ENCODE measurements around the gene TIAM2.

Gene TIAM2

GRCh38 chr6:155152211-155153076, 157.3 kb downstream of the TIAM2 start:
- H3K27ac Mint-ChIP-seq = no peak overlapping the region
- peaks cover 8% of the 10 kb centered on the region for H3K36me3 Mint-ChIP-seq (ENCODE audit: low read depth)
- no peak overlapping the region for H3K4me3 Mint-ChIP-seq
- H3K4me1 Mint-ChIP-seq = peaks cover 16% of the 10 kb centered on the region
- TF ChIP-seq CTCF (IDR thresholded peaks at IDR 0.05; ENCODE audit: unreplicated experiment in 3 of 3) = peak in 1 of 3 experiments; percentile 21
- peaks cover 10% of the 10 kb centered on the region for H3K27me3 Mint-ChIP-seq (ENCODE audit: low read depth)
- H3K9me3 Mint-ChIP-seq = no peaks in the 10 kb centered on the region

GRCh38 chr6:155154158-155154830, 159.2 kb downstream of the TIAM2 start:
- Mint-ChIP-seq H3K27me3 (ENCODE audit: low read depth) (peaks cover 10% of the 10 kb centered on the region), H3K4me1 (peaks cover 22% of the 10 kb centered on the region), H3K4me3 (no peak overlapping the region), H3K9me3 (no peaks in the 10 kb centered on the region), H3K27ac (peak overlapping the region in 2 of 3 experiments; percentile 10 to 69), H3K36me3 (ENCODE audit: low read depth) (peaks cover 3% of the 10 kb centered on the region)
- no peak for TF ChIP-seq CTCF (IDR thresholded peaks at IDR 0.05; ENCODE audit: unreplicated experiment in 3 of 3)

GRCh38 chr6:155155787-155156447, 160.8 kb downstream of the TIAM2 start:
- TF ChIP-seq CTCF (IDR thresholded peaks at IDR 0.05; ENCODE audit: unreplicated experiment in 3 of 3) = no peak
- Mint-ChIP-seq H3K27me3 (ENCODE audit: low read depth) (peaks cover 10% of the 10 kb centered on the region), H3K4me1 (peaks cover 22% of the 10 kb centered on the region), H3K4me3 (no peak overlapping the region), H3K27ac (peak overlapping the region in 1 of 3 experiments; percentile 33), H3K36me3 (ENCODE audit: low read depth) (peaks cover 3% of the 10 kb centered on the region), H3K9me3 (no peaks in the 10 kb centered on the region)

GRCh38 chr6:155157101-155157500, 162.0 kb downstream of the TIAM2 start:
- peak overlapping the region in 1 of 3 experiments; percentile 10 for H3K27ac Mint-ChIP-seq
- no peak overlapping the region for H3K4me3 Mint-ChIP-seq
- TF ChIP-seq CTCF (IDR thresholded peaks at IDR 0.05; ENCODE audit: unreplicated experiment in 3 of 3) = no peak
- H3K36me3 Mint-ChIP-seq (ENCODE audit: low read depth) = peaks cover 3% of the 10 kb centered on the region
- peaks cover 22% of the 10 kb centered on the region for H3K4me1 Mint-ChIP-seq
- H3K27me3 Mint-ChIP-seq (ENCODE audit: low read depth) = peaks cover 10% of the 10 kb centered on the region
- H3K9me3 Mint-ChIP-seq = no peaks in the 10 kb centered on the region

- no peaks in the 10 kb centered on the region for H3K9me3 Mint-ChIP-seq
Observed at GRCh38 chr6:155158030-155158843, 163.1 kb downstream of the TIAM2 start.

More at GRCh38 chr6:155158030-155158843, 163.1 kb downstream of the TIAM2 start:
- TF ChIP-seq CTCF (IDR thresholded peaks at IDR 0.05; ENCODE audit: unreplicated experiment in 3 of 3) = no peak
- Mint-ChIP-seq H3K27ac (peak overlapping the region in 1 of 3 experiments; percentile 38), H3K4me3 (no peak overlapping the region), H3K36me3 (ENCODE audit: low read depth) (peaks cover 3% of the 10 kb centered on the region), H3K27me3 (ENCODE audit: low read depth) (peaks cover 10% of the 10 kb centered on the region), H3K4me1 (peaks cover 22% of the 10 kb centered on the region)
